Ovary (tissue), 9 donors: ENCODE results near the gene EMID1. TPM values are rescaled to one million over a fixed set of nuclear protein-coding genes. Genes with fewer than 3 reads are reported as not detected.
A peak's percentile ranks its signal among the peaks of the same experiment; 100 is the strongest.

Source experiments
- DNase-seq, 5 donors: peaks; one replicate each; pipeline ENCODE4 v3.0.0-alpha.2; 2019 to 2020
- H3K27ac ChIP-seq, 2 donors: fragments of 200-600 bp; one replicate each; pipeline versions ENCODE4 v1.5.1 to v1.8.0; 2019 to 2022
- H3K27me3 ChIP-seq: fragments of 200-600 bp; one replicate; pipeline ENCODE4 v1.8.0; 2022
- H3K36me3 ChIP-seq: fragments of 200-600 bp; sonication (generic); one replicate; pipeline ENCODE4 v1.5.1; 2019
- H3K4me1 ChIP-seq: one replicate; pipeline ENCODE4 v1.8.1; 2013; ENCODE audit warnings: mild to moderate bottlenecking, moderate library complexity; ENCODE audit not compliant: insufficient read depth
- H3K4me3 ChIP-seq: fragments of 200-600 bp; sonication (generic); one replicate; pipeline ENCODE4 v1.5.1; 2017
- H3K9me3 ChIP-seq, 2 donors: fragments of 200-600 bp in 1 of 2; sonication (generic) in 1 of 2; one replicate each; pipeline versions ENCODE4 v1.5.1 to v1.8.1; 2013 to 2019; ENCODE audit warnings: mild to moderate bottlenecking in 1 of 2, moderate library complexity in 1 of 2
- CTCF ChIP-seq, 3 donors: fragments of 450-650 bp in 2 of 3; fragments of 200-600 bp in 1 of 3; IDR thresholded peaks; one replicate each; pipeline versions ENCODE4 v1.5.1 to v1.8.0; 2016 to 2022; ENCODE audit warnings: antibody characterized with exemption in 3 of 3, mild to moderate bottlenecking in 1 of 3
- EP300 ChIP-seq: sonication (generic); formaldehyde crosslinking; IDR thresholded peaks from one replicate; pipeline ENCODE4 v1.6.1; 2017; ENCODE audit warnings: antibody characterized with exemption
- POLR2A ChIP-seq: fragments of 450-650 bp; IDR thresholded peaks from one replicate; pipeline ENCODE4 v1.6.1; 2017; ENCODE audit warnings: antibody characterized with exemption, mild to moderate bottlenecking, moderate library complexity
- WGBS, 3 donors: extraction: QIAGEN DNeasy Blood & Tissue Kit in 1 of 3; methylation state at CpG; one replicate each; pipeline versions ENCODE4 v1.1.5 to v1.1.7; 2013 to 2017; 5-methylcytosine and 5-hydroxymethylcytosine counted together
- intact Hi-C, 4 donors: fragments of 100-400 bp; cut with DNase I; formaldehyde crosslinking; loops; one replicate each; pipeline versions ENCODE4 v1.11.0 to v1.15.1; 2022 to 2023
- polyA plus RNA-seq, 2 donors: library from polyadenylated mRNA; stranded (reverse); fragments of 200-250 nt in 1 of 2; fragments of 350-450 nt in 1 of 2; fragmentation: Illumina TruSeq in 1 of 2; extraction: RNeasy Lipid Tissue Mini Kit (QIAGEN cat#74804) in 1 of 2; gene quantifications; one replicate each; pipeline ENCODE4 v1.2.3, GENCODE V29; 2013 to 2014
- total RNA-seq, 7 donors: library from RNA; depleted of rRNA in 2 of 7; stranded (reverse); fragments of >200 nt in 2 of 7; fragmentation: NEBNext Ultra II Directional in 3 of 7; extraction: Animal tissue kit (Norgen Biotek cat#: 25700) in 3 of 7; gene quantifications; one replicate each; pipeline versions ENCODE4 v1.1.0 to v1.2.4, GENCODE V29; 2016 to 2023
- donor health status: DM: no; HTN: no; CAD: no; lungs with moderate emphysema.
- donor health status: DM: no; HTN: no; CAD: no.
- donor health status: Bipolar disorder and iron deficiency.
- donor health status: DM: yes; HTN: yes; CAD: no.
- donor health status: DM: no; HTN: no; CAD: no.
- donor health status: DM: yes; HTN: yes; CAD: no.

Gene EMID1
- total and polyA plus RNA-seq, 9 donors, result 2.6 to 11.2 (median 8.6) TPM

- peak overlapping the region in 1 of 2 donors; percentile 46 for H3K27ac ChIP-seq
- H3K9me3 ChIP-seq, result no peaks in the 10 kb centered on the region
- H3K36me3 ChIP-seq, result no peaks in the 10 kb centered on the region
- H3K4me3 ChIP-seq, result no peak overlapping the region
- no peak for DNase-seq
- peaks cover 14% of the 10 kb centered on the region for H3K4me1 ChIP-seq
- intact Hi-C loops, result no loop called here
- WGBS, 3 donors, result 45 to 48% (median 47%) methylated on average over 7 of the region's 7 CpGs
- TF ChIP-seq CTCF (IDR thresholded peaks at IDR 0.05), result no peak
- TF ChIP-seq EP300, result no peak
- no peak for TF ChIP-seq POLR2A
- H3K27me3 ChIP-seq, result no peaks in the 10 kb centered on the region
Measured at GRCh38 chr22:29305836-29306174, 100.1 kb downstream of the EMID1 start.

- H3K27me3 ChIP-seq, result no peaks in the 10 kb centered on the region
- peak within 1 kb of the TSS; percentile 46 to 75 for H3K27ac ChIP-seq
- H3K4me1 ChIP-seq, result peaks cover 17% of the 10 kb centered on the region
- no peaks in the 10 kb centered on the region for H3K9me3 ChIP-seq
- intact Hi-C loops, result no loop called here
- peak; percentile 11 for TF ChIP-seq POLR2A
- peak; percentile 39 to 70 (median 59) for TF ChIP-seq CTCF (IDR thresholded peaks at IDR 0.05)
- no peak for TF ChIP-seq EP300
- no peaks in the 10 kb centered on the region for H3K36me3 ChIP-seq
- WGBS, 3 donors, result 0 to 1% (median 1%) methylated on average over 36 to 40 of the region's 40 CpGs
- peak within 1 kb of the TSS; percentile 80 for H3K4me3 ChIP-seq
- DNase-seq, result peak; percentile 78 to 90 (median 84)
Measured at GRCh38 chr22:29306175-29306834, 100.6 kb downstream of the EMID1 start, which contains the start of gene GAS2L1. Gene GAS2L1, plus strand, starts transcription at chr22:29306650. Its CDS starts 1,456 bp downstream, at chr22:29308106.

GRCh38 chr22:29306835-29307595, 101.3 kb downstream of the EMID1 start:
- H3K4me3 ChIP-seq, result peak overlapping the region; percentile 80
- DNase-seq, result peak; percentile 78 to 89 (median 83)
- H3K27me3 ChIP-seq, result no peaks in the 10 kb centered on the region
- TF ChIP-seq CTCF (IDR thresholded peaks at IDR 0.05) (no peak), EP300 (no peak), POLR2A (peak; percentile 43)
- peak overlapping the region; percentile 46 to 75 for H3K27ac ChIP-seq
- H3K36me3 ChIP-seq, result no peaks in the 10 kb centered on the region
- H3K4me1 ChIP-seq, result peaks cover 21% of the 10 kb centered on the region
- 2% methylated on average over 42 to 83 of the region's 83 CpGs for WGBS, 3 donors
- no peaks in the 10 kb centered on the region for H3K9me3 ChIP-seq
- intact Hi-C loops, result no loop called here

- Histone ChIP-seq H3K27ac (peak overlapping the region; percentile 46 to 75), H3K4me3 (peak overlapping the region; percentile 80), H3K27me3 (no peaks in the 10 kb centered on the region), H3K9me3 (no peaks in the 10 kb centered on the region), H3K36me3 (no peaks in the 10 kb centered on the region), H3K4me1 (peaks cover 19% of the 10 kb centered on the region)
- 65 to 70% (median 69%) methylated on average over 19 to 20 of the region's 20 CpGs for WGBS, 3 donors
- TF ChIP-seq CTCF (IDR thresholded peaks at IDR 0.05), result no peak
- TF ChIP-seq EP300, result no peak
- no peak for TF ChIP-seq POLR2A
- intact Hi-C loops, result no loop called here
- DNase-seq, result peak in 1 of 5 donors; percentile 37
Measured at GRCh38 chr22:29307596-29308147, 102.0 kb downstream of the EMID1 start.
